ENCODE results near the gene MED13.

Gene MED13

GRCh38 chr17:62017912-62018311 is 47.2 kb downstream of the MED13 start (continued):
- TF ChIP-seq INSM2 (tag by site-specific recombination; IDR thresholded peaks at IDR 0.05) (no peak), ZNF350 (tag by site-specific recombination; IDR thresholded peaks at IDR 0.05) (no peak), ZNF202 (tag by site-specific recombination; IDR thresholded peaks at IDR 0.05; ENCODE audit: borderline replicate concordance) (no peak), ZNF843 (tag by site-specific recombination; IDR thresholded peaks at IDR 0.05) (no peak)

- peaks cover 68 to 79% of the 10 kb centered on the region in 2 experiments for H3K36me3 ChIP-seq (ENCODE audit: control insufficient read depth in 2 of 2, insufficient read depth in 1 of 2, low read length in 2 of 2)
- TF ChIP-seq ZBTB17 (tag by site-specific recombination; IDR thresholded peaks at IDR 0.05) (no peak), ZNF146 (tag by site-specific recombination; IDR thresholded peaks at IDR 0.05) (no peak), ZNF776 (tag by site-specific recombination; IDR thresholded peaks at IDR 0.05; ENCODE audit: borderline replicate concordance) (no peak), GLI2 (tag by site-specific recombination; IDR thresholded peaks at IDR 0.05; ENCODE audit: borderline replicate concordance, low read depth) (no peak), ZNF664 (tag by site-specific recombination; IDR thresholded peaks at IDR 0.05) (no peak), ZNF266 (tag by site-specific recombination; IDR thresholded peaks at IDR 0.05; ENCODE audit: low read depth) (no peak)
- no peaks in the 10 kb centered on the region for H3K9me3 ChIP-seq (ENCODE audit: control insufficient read depth, insufficient read depth, low read depth, low read length)
- H3K4me1 ChIP-seq (ENCODE audit: control insufficient read depth, insufficient read depth, low read length), result no peaks in the 10 kb centered on the region
- no peak overlapping the region for H3K4me3 ChIP-seq (ENCODE audit: low read depth, low read length)
- ChIA-PET CTCF (no interaction called here), POLR2A (interaction anchor here (0.9 kb wide), 1 partner anchor 9 kb away, joined by 3 read pairs; no protein-coding TSS in a partner anchor)
- H3K27ac ChIP-seq (ENCODE audit: extremely low read depth, low read depth, low read length), result no peak overlapping the region
These were observed 47.6 kb downstream of the MED13 start for GRCh38 chr17:62017496-62017895.

GRCh38 chr17:62014526-62014925 is 50.6 kb downstream of the MED13 start:
- no peak for TF ChIP-seq FEZF1 (tag by site-specific recombination; IDR thresholded peaks at IDR 0.05)
- no peak for TF ChIP-seq ZNF558 (tag by site-specific recombination; IDR thresholded peaks at IDR 0.05)
- no peak for TF ChIP-seq ZNF121 (tag by site-specific recombination; IDR thresholded peaks at IDR 0.05)
- no peak for TF ChIP-seq ZNF404 (tag by site-specific recombination; IDR thresholded peaks at IDR 0.05)
- TF ChIP-seq ZNF571 (tag by site-specific recombination; IDR thresholded peaks at IDR 0.05), result no peak
- TF ChIP-seq MYNN (tag by site-specific recombination; IDR thresholded peaks at IDR 0.05; ENCODE audit: borderline replicate concordance), result no peak
- TF ChIP-seq ZNF585B (tag by site-specific recombination; IDR thresholded peaks at IDR 0.05), result no peak
- no peak for TF ChIP-seq ZNF211 (tag by site-specific recombination; IDR thresholded peaks at IDR 0.05; ENCODE audit: low read depth)
- no peak for TF ChIP-seq ZNF10 (tag by site-specific recombination; IDR thresholded peaks at IDR 0.05)
- TF ChIP-seq HOXD13 (CRISPR knock-in tag; IDR thresholded peaks at IDR 0.05; ENCODE audit: borderline replicate concordance), result no peak
- H3K4me1 ChIP-seq (ENCODE audit: control insufficient read depth, insufficient read depth, low read length), result no peaks in the 10 kb centered on the region
- CTCF ChIA-PET, result no interaction called here
- H3K36me3 ChIP-seq (ENCODE audit: control insufficient read depth in 2 of 2, insufficient read depth in 1 of 2, low read length in 2 of 2), result peaks cover 78 to 85% of the 10 kb centered on the region in 2 experiments
- H3K9me3 ChIP-seq (ENCODE audit: control insufficient read depth, insufficient read depth, low read depth, low read length), result no peaks in the 10 kb centered on the region
- no peak overlapping the region for H3K27ac ChIP-seq (ENCODE audit: extremely low read depth, low read depth, low read length)
- H3K4me3 ChIP-seq (ENCODE audit: low read depth, low read length), result no peak overlapping the region
- POLR2A ChIA-PET, result no interaction called here

- Histone ChIP-seq H3K27ac (ENCODE audit: extremely low read depth, low read depth, low read length) (no peak overlapping the region), H3K36me3 (ENCODE audit: control insufficient read depth in 2 of 2, insufficient read depth in 1 of 2, low read length in 2 of 2) (peaks cover 69 to 76% of the 10 kb centered on the region in 2 experiments), H3K9me3 (ENCODE audit: control insufficient read depth, insufficient read depth, low read depth, low read length) (no peaks in the 10 kb centered on the region), H3K4me3 (ENCODE audit: low read depth, low read length) (no peak overlapping the region), H3K4me1 (ENCODE audit: control insufficient read depth, insufficient read depth, low read length) (no peaks in the 10 kb centered on the region)
- ChIA-PET POLR2A (no interaction called here), CTCF (interaction anchor here (0.6 kb wide), 1 partner anchor 22 kb away, joined by 4 read pairs; no protein-coding TSS in a partner anchor)
- TF ChIP-seq ZFP41 (tag by site-specific recombination; IDR thresholded peaks at IDR 0.05; ENCODE audit: borderline replicate concordance) (no peak), TSHZ1 (tag by site-specific recombination; IDR thresholded peaks at IDR 0.05; ENCODE audit: borderline replicate concordance) (no peak)
These were observed 55.9 kb downstream of the MED13 start for GRCh38 chr17:62009220-62009619.
